Bronchial epithelial cell (primary cell): ENCODE results near the gene ASAP3. TPM values are rescaled to one million over a fixed set of nuclear protein-coding genes. Genes with fewer than 3 reads are reported as not detected.

Experiments used
- DNase-seq: peaks from one replicate; pipeline ENCODE4 v3.0.0-alpha.2; 2010; ENCODE audit warnings: low read depth
- FAIRE-seq: peaks from 2 replicates; lab custom pipeline; 2011; peaks lifted over from hg19 to GRCh38; lab: Jason Lieb, UNC
- H3K27me3 ChIP-seq: 2 replicates; pipeline ENCODE4 v1.5.1; 2011; ENCODE audit warnings: low read length; ENCODE audit not compliant: control insufficient read depth, insufficient read depth
- H3K36me3 ChIP-seq: 2 replicates; pipeline ENCODE4 v1.5.1; 2011; ENCODE audit warnings: low read length; ENCODE audit not compliant: control insufficient read depth, insufficient read depth
- H3K4me3 ChIP-seq: 2 replicates; pipeline ENCODE4 v1.5.1; 2011; ENCODE audit warnings: mild to moderate bottlenecking, low read depth, low read length, control low read depth
- total RNA-seq: library from RNA; depleted of rRNA; stranded (reverse); fragments of >200 nt; gene quantifications from 2 replicates; pipeline ENCODE4 v1.2.1, GENCODE V29; 2014
- TF ChIP-seq, protein P1 (sequence below): IDR thresholded peaks from 2 replicates; pipeline ENCODE4 v1.5.1; 2011; ENCODE audit warnings: mild to moderate bottlenecking, moderate library complexity, low read length, control low read depth, inconsistent platforms; ENCODE audit not compliant: insufficient read depth, severe bottlenecking

The ASAP3 gene
- total RNA-seq, 1 donor from 2014 or later: 1.8 TPM

DNA sequence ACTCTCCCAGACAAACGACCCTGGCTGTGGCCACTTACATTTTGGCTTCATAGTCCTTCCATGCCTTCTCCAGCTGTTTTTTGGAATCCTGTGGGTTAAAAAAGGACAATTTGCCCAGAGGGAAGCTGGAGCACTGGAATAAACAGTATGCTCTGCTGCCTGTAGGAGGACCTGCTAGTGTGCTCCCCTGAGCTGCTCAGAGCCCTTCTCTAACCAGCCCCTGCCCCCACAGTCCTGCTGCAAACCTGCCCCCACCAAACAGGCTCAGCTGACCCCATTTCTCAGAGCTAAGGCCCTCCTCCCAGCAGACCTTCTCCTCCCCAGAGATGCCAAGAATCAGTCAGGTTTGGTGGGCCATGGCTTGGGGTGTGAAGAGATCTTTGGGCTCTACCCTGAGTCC, 32.5 kb downstream of the ASAP3 start:
- Histone ChIP-seq H3K4me3 (no peak overlapping the region), H3K36me3 (no peaks in the 10 kb centered on the region), H3K27me3 (peaks cover 2% of the 10 kb centered on the region)
- FAIRE-seq: no peak
- TF ChIP-seq, protein P1, sequence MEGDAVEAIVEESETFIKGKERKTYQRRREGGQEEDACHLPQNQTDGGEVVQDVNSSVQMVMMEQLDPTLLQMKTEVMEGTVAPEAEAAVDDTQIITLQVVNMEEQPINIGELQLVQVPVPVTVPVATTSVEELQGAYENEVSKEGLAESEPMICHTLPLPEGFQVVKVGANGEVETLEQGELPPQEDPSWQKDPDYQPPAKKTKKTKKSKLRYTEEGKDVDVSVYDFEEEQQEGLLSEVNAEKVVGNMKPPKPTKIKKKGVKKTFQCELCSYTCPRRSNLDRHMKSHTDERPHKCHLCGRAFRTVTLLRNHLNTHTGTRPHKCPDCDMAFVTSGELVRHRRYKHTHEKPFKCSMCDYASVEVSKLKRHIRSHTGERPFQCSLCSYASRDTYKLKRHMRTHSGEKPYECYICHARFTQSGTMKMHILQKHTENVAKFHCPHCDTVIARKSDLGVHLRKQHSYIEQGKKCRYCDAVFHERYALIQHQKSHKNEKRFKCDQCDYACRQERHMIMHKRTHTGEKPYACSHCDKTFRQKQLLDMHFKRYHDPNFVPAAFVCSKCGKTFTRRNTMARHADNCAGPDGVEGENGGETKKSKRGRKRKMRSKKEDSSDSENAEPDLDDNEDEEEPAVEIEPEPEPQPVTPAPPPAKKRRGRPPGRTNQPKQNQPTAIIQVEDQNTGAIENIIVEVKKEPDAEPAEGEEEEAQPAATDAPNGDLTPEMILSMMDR: no peak
- DNase-seq: no peak

DNA sequence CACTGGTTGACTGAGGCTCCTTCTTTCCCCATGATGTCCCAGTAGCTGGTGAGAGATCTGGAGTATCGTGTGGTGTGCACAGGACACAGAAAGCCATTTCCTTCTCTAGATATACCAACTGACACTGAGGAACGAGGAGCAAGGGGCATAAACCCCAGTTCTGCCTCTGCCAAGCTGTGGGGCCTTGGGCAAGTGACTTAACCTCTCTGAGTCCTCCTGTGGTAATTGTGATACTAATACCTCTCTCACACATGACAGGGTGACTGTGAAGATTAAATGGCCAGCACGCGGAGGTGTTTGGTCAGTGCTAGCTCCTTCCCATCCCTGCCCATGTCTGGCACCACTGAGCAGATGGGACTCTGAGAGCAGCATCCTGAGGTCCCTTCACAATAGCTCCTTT, 33.1 kb downstream of the ASAP3 start:
- FAIRE-seq (no peak), DNase-seq (no peak)
- Histone ChIP-seq H3K27me3 (peaks cover 2% of the 10 kb centered on the region), H3K36me3 (no peaks in the 10 kb centered on the region), H3K4me3 (no peak overlapping the region)
- TF ChIP-seq, protein P1: no peak

DNA sequence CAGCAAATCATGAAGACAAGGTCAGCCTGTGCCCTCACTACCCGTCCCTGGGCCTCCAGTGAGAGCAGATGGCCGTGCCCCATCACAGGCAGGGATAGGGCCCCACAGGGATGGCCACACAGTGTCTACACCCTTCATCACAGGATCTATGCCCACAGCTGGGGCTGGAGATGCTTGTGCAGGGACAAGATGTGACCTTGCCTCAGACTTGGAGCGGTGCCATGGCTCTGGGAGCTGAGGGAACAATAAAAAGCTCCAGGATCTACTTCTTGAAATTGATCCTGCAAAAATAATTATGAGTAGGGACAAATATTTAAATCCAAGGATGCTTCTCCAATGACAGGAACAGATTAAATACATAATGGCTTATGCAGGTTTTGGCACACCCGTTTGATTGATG, 34.0 kb downstream of the ASAP3 start:
- DNase-seq (no peak), FAIRE-seq (no peak)
- no peaks in the 10 kb centered on the region for H3K36me3 ChIP-seq
- peaks cover 2% of the 10 kb centered on the region for H3K27me3 ChIP-seq
- no peak overlapping the region for H3K4me3 ChIP-seq
- TF ChIP-seq, protein P1: no peak

DNA sequence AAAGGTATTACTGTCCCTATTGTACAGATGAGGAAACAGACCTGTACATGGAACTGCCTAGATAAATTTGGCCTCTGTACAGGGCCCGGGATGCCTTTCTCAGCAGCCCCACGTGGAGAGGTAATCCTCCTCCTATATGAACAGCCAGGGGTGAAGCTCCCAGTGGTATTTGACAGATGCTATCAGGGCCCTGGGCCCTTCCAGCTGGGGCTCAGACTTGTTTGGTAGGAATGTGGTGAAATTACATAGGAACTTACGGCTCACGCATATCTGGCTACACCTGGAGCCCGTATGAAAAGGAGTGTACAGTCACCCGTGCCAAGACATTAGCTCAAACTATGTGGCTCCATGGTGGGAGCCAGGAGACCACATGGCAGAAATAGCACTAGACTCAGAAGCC, 34.7 kb downstream of the ASAP3 start:
- TF ChIP-seq, protein P1: no peak
- Histone ChIP-seq H3K36me3 (no peaks in the 10 kb centered on the region), H3K4me3 (no peak overlapping the region), H3K27me3 (no peaks in the 10 kb centered on the region)
- no peak for FAIRE-seq
- no peak for DNase-seq

GRCh38 chr1:23448846-23449245, 35.1 kb downstream of the ASAP3 start:
- Histone ChIP-seq H3K36me3 (no peaks in the 10 kb centered on the region), H3K27me3 (no peaks in the 10 kb centered on the region), H3K4me3 (no peak overlapping the region)
- TF ChIP-seq, protein P1: no peak
- DNase-seq: no peak
- no peak for FAIRE-seq

DNA sequence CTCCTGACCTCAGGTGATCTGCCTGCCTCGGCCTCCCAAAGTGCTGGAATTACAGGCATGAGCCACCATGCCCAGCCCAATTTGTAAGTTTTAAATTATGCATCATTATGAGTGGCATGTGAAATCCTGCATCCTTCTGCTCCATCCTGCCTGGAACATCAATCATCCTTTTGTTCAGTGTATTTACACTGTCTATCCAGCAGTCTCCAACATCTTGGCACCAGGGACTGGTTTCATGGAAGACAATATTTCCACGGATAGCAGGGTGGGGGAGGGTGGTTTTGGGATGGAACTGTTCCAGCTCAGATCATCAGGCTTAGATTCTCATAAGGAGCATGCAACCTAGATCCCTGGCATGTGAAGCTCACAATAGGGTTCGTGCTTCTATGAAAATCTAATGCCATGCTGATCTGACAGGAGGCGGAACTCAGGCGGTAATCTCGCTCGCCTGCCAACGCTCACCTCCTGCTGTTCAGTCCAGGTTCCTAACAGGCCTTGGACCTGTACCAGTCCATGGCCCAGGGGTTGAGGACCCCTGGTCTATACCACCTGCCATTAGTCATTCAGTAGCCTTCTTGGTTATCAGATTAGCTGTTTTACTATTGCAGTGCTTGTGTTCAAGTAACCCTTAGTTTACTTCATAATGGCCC, 37.2 kb downstream of the ASAP3 start:
- DNase-seq (no peak), FAIRE-seq (peak; percentile 32)
- TF ChIP-seq, protein P1: no peak
- H3K36me3 ChIP-seq: no peaks in the 10 kb centered on the region
- H3K27me3 ChIP-seq: no peaks in the 10 kb centered on the region
- no peak overlapping the region for H3K4me3 ChIP-seq
